Keratinocyte (primary cell): ENCODE data around the gene NCAPD3. TPM values are rescaled to one million over a fixed set of nuclear protein-coding genes. Genes with fewer than 3 reads are reported as not detected.

ENCODE experiments used
- DNase-seq: peaks from one replicate; pipeline ENCODE4 v3.0.0-alpha.2; 2011; ENCODE audit warnings: low read depth, missing footprints, low spot score
- FAIRE-seq: peaks from 2 replicates; lab custom pipeline; 2011; peaks lifted over from hg19 to GRCh38; lab: Jason Lieb, UNC
- H2AFZ ChIP-seq: 2 replicates; pipeline ENCODE4 v1.6.0; 2012; ENCODE audit warnings: low read length, control low read depth, inconsistent platforms; ENCODE audit not compliant: control insufficient read depth
- H3K27ac ChIP-seq: 2 replicates; pipeline ENCODE4 v1.5.1; 2011; ENCODE audit warnings: low read length; ENCODE audit not compliant: control insufficient read depth, insufficient read depth
- H3K27me3 ChIP-seq: 3 replicates; pipeline ENCODE4 v1.6.0; 2011; ENCODE audit warnings: low read length; ENCODE audit not compliant: control insufficient read depth, insufficient read depth; ENCODE audit errors: extremely low read depth
- H3K36me3 ChIP-seq, 2 experiments: 2 replicates in 1 of 2; 3 replicates in 1 of 2; pipeline ENCODE4 v1.5.1; 2011; ENCODE audit warnings: low read length in 2 of 2, mild to moderate bottlenecking in 1 of 2; ENCODE audit not compliant: control insufficient read depth in 2 of 2, insufficient read depth in 2 of 2; ENCODE audit errors: extremely low read depth in 1 of 2
- H3K4me1 ChIP-seq: 3 replicates; pipeline ENCODE4 v1.5.1; 2011; ENCODE audit warnings: low read length; ENCODE audit not compliant: control insufficient read depth, insufficient read depth; ENCODE audit errors: extremely low read depth
- H3K4me2 ChIP-seq: 3 replicates; pipeline ENCODE4 v1.6.0; 2011; ENCODE audit warnings: low read depth, low read length; ENCODE audit not compliant: control insufficient read depth, insufficient read depth; ENCODE audit errors: extremely low read depth
- H3K4me3 ChIP-seq, 3 experiments: fragments of 200-600 bp in 1 of 3; sonication (generic) in 1 of 3; 2 replicates in 2 of 3; 3 replicates in 1 of 3; pipeline ENCODE4 v1.5.1; 2011 to 2016; ENCODE audit warnings: low read length in 3 of 3, mild to moderate bottlenecking in 3 of 3, control low read depth in 2 of 3, inconsistent platforms in 1 of 3, low read depth in 1 of 3, mixed read lengths in 1 of 3, mixed run types in 1 of 3, moderate library complexity in 1 of 3; ENCODE audit not compliant: control insufficient read depth in 2 of 3, insufficient read depth in 2 of 3; ENCODE audit errors: extremely low read depth in 1 of 3
- H3K79me2 ChIP-seq: 2 replicates; pipeline ENCODE4 v1.6.0; 2012; ENCODE audit warnings: low read length; ENCODE audit not compliant: control insufficient read depth, insufficient read depth
- H3K9ac ChIP-seq: 3 replicates; pipeline ENCODE4 v1.6.0; 2011; ENCODE audit warnings: low read length; ENCODE audit not compliant: control insufficient read depth, insufficient read depth; ENCODE audit errors: extremely low read depth
- H3K9me1 ChIP-seq: 3 replicates; pipeline ENCODE4 v1.6.0; 2011; ENCODE audit warnings: low read length; ENCODE audit not compliant: control insufficient read depth, insufficient read depth; ENCODE audit errors: extremely low read depth
- H3K9me3 ChIP-seq: 2 replicates; pipeline ENCODE4 v1.5.1; 2012; ENCODE audit warnings: low read depth, low read length; ENCODE audit not compliant: control insufficient read depth
- H4K20me1 ChIP-seq: 3 replicates; pipeline ENCODE4 v1.6.0; 2011; ENCODE audit warnings: low read length; ENCODE audit not compliant: control insufficient read depth, insufficient read depth; ENCODE audit errors: extremely low read depth
- EZH2 ChIP-seq: IDR thresholded peaks from one replicate; pipeline ENCODE4 v1.6.1; 2012; ENCODE audit warnings: inconsistent platforms, mild to moderate bottlenecking, low read length, moderate library complexity
- dilution Hi-C: fragments of 300-500 bp; cut with MboI; formaldehyde crosslinking; loops from one replicate; pipeline ENCODE4 v1.7.0; 2020; ENCODE audit warnings: low sequenced_read_pairs; ENCODE audit not compliant: extremely low pct_ligation_motif_present
- polyA plus RNA-seq, 5 experiments: library from polyadenylated mRNA; depleted of rRNA in 3 of 5; stranded (reverse) in 3 of 5; stranded (forward) in 1 of 5; unstranded in 1 of 5; fragments of >200 nt; gene quantifications; 1 replicate in 1 of 5; 2 replicates in 3 of 5; 3 replicates in 1 of 5; pipeline versions ENCODE4 v1.2.1 to v1.2.3, GENCODE V29; 2011 to 2012; ENCODE audit warnings: missing spikeins in 2 of 5, low read depth in 1 of 5, low replicate concordance in 1 of 5
- TF ChIP-seq, protein P1 (sequence below), 3 experiments: IDR thresholded peaks in 1 of 3; conservative IDR thresholded peaks in 1 of 3; optimal IDR thresholded peaks in 1 of 3; 2 replicates in 2 of 3; 3 replicates in 1 of 3; pipeline versions ENCODE3 to v1.5.1; 2011; ENCODE audit warnings: low read length in 3 of 3, mild to moderate bottlenecking in 3 of 3, moderate library complexity in 2 of 3, control low read depth in 1 of 3, inconsistent platforms in 1 of 3; ENCODE audit not compliant: insufficient read depth in 2 of 3; ENCODE audit errors: extremely low read depth in 1 of 3

The NCAPD3 gene
- polyA plus RNA-seq, 1 donor (not counting 4 experiments of a cell fraction or from before 2014, with no cell fraction given), result 23.0 TPM

DNA sequence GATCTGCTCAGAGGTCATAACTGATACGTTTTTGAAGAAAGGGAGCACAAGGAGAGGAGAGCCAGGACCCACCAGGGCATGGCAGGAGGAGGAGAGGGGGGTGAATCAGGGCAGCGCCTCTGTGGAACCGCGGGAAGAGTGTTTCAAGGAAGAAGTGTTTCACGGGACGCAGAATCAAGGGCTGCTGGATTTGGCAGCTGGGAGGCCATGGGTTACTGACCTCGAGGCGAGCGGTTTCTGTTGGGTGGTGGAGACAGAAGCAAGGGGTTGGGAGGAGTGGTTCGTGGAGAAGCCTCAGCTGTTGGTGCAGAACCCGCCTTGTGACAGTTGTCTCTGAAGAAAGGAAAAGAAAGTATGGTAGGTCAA lies 13.8 kb upstream of the NCAPD3 start:
- no peaks in the 10 kb centered on the region for H4K20me1 ChIP-seq
- dilution Hi-C loops, result no loop called here
- H3K4me2 ChIP-seq, result no peak overlapping the region
- H3K4me3 ChIP-seq, result no peak overlapping the region
- no peaks in the 10 kb centered on the region for H3K4me1 ChIP-seq
- H3K27ac ChIP-seq, result no peak overlapping the region
- H3K27me3 ChIP-seq, result no peaks in the 10 kb centered on the region
- no peak for FAIRE-seq
- H3K79me2 ChIP-seq, result peaks cover 15% of the 10 kb centered on the region
- H3K36me3 ChIP-seq, result peaks cover 12 to 28% of the 10 kb centered on the region in 2 experiments
- no peak overlapping the region for H2AFZ ChIP-seq
- H3K9me1 ChIP-seq, result no peaks in the 10 kb centered on the region
- no peak overlapping the region for H3K9ac ChIP-seq
- no peaks in the 10 kb centered on the region for H3K9me3 ChIP-seq
- no peak for DNase-seq
- no peak for TF ChIP-seq EZH2
- TF ChIP-seq, protein P1, sequence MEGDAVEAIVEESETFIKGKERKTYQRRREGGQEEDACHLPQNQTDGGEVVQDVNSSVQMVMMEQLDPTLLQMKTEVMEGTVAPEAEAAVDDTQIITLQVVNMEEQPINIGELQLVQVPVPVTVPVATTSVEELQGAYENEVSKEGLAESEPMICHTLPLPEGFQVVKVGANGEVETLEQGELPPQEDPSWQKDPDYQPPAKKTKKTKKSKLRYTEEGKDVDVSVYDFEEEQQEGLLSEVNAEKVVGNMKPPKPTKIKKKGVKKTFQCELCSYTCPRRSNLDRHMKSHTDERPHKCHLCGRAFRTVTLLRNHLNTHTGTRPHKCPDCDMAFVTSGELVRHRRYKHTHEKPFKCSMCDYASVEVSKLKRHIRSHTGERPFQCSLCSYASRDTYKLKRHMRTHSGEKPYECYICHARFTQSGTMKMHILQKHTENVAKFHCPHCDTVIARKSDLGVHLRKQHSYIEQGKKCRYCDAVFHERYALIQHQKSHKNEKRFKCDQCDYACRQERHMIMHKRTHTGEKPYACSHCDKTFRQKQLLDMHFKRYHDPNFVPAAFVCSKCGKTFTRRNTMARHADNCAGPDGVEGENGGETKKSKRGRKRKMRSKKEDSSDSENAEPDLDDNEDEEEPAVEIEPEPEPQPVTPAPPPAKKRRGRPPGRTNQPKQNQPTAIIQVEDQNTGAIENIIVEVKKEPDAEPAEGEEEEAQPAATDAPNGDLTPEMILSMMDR (optimal IDR thresholded peaks at IDR 0.05 in 1 of 3, IDR thresholded peaks at IDR 0.05 in 1 of 3, conservative IDR thresholded peaks at IDR 0.05 in 1 of 3; ENCODE audit: extremely low read depth in 1 of 3, insufficient read depth in 2 of 3, low read length in 3 of 3), result no peak

GRCh38 chr11:134236834-134237556 lies 13.2 kb upstream of the NCAPD3 start:
- Histone ChIP-seq H3K9me3 (no peaks in the 10 kb centered on the region), H3K4me1 (no peaks in the 10 kb centered on the region)
- dilution Hi-C loops, result no loop called here

More at GRCh38 chr11:134236834-134237556, 13.2 kb upstream of the NCAPD3 start:
- Histone ChIP-seq H3K27me3 (no peaks in the 10 kb centered on the region), H2AFZ (no peak overlapping the region), H3K36me3 (peaks cover 9 to 27% of the 10 kb centered on the region in 2 experiments), H3K4me3 (no peak overlapping the region), H3K9me1 (no peaks in the 10 kb centered on the region), H3K9ac (no peak overlapping the region), H3K79me2 (peaks cover 19% of the 10 kb centered on the region), H3K27ac (no peak overlapping the region), H3K4me2 (no peak overlapping the region), H4K20me1 (no peaks in the 10 kb centered on the region)
- no peak for TF ChIP-seq EZH2
- TF ChIP-seq, protein P1 (optimal IDR thresholded peaks at IDR 0.05 in 1 of 3, IDR thresholded peaks at IDR 0.05 in 1 of 3, conservative IDR thresholded peaks at IDR 0.05 in 1 of 3; ENCODE audit: extremely low read depth in 1 of 3, insufficient read depth in 2 of 3, low read length in 3 of 3), result no peak
- no peak for FAIRE-seq
- no peak for DNase-seq
